NCI-H524 (cell line): ENCODE measurements around the gene KYAT1.

Experiments
- DNase-seq, 2 experiments: peaks; one replicate each; lab custom pipeline; 2025; lab: John Stamatoyannopoulos, UW

Gene KYAT1

GRCh38 chr9:128840524-128840923, 41.2 kb downstream of the KYAT1 start:
- DNase-seq = no peak

- no peak for DNase-seq
These were observed 43.4 kb downstream of the KYAT1 start for GRCh38 chr9:128838338-128838737.

GRCh38 chr9:128836509-128837145, 45.1 kb downstream of the KYAT1 start:
- DNase-seq = no peak

GRCh38 chr9:128835246-128836210, 46.2 kb downstream of the KYAT1 start:
- no peak for DNase-seq

- DNase-seq = no peak
These were observed 48.1 kb downstream of the KYAT1 start for GRCh38 chr9:128833696-128834095.

- peak; percentile 82 to 95 for DNase-seq
These were observed 52.1 kb downstream of the KYAT1 start, which contains the start of gene SPOUT1 for GRCh38 chr9:128829477-128830251. TSS of gene SPOUT1 (minus strand) at chr9:128829794. CDS start at chr9:128829780, 14 bp downstream.

GRCh38 chr9:128828719-128829452, 52.9 kb downstream of the KYAT1 start:
- DNase-seq = no peak

GRCh38 chr9:128828267-128828666, 53.5 kb downstream of the KYAT1 start:
- no peak for DNase-seq

- DNase-seq = no peak
These were observed 55.6 kb downstream of the KYAT1 start for GRCh38 chr9:128825923-128826700.

GRCh38 chr9:128824911-128825310, 56.8 kb downstream of the KYAT1 start:
- DNase-seq = no peak

- DNase-seq = no peak
These were observed 57.8 kb downstream of the KYAT1 start for GRCh38 chr9:128823903-128824406.

GRCh38 chr9:128823362-128823902, 58.3 kb downstream of the KYAT1 start:
- DNase-seq = no peak

- DNase-seq = no peak
These were observed 59.2 kb downstream of the KYAT1 start for GRCh38 chr9:128822407-128823042.

GRCh38 chr9:128821584-128822406, 60.0 kb downstream of the KYAT1 start:
- DNase-seq = no peak

- no peak for DNase-seq
These were observed 60.8 kb downstream of the KYAT1 start for GRCh38 chr9:128820665-128821583.

GRCh38 chr9:128819716-128820664, 61.8 kb downstream of the KYAT1 start:
- no peak for DNase-seq
